SIG-M5 treated with dmso at 0.1 percent for 504 hours (cell line): ENCODE measurements around the gene OSCAR.

Source experiments
- DNase-seq: peaks from one replicate; lab custom pipeline; 2025; ENCODE audit not compliant: unreplicated experiment; lab: John Stamatoyannopoulos, UW

Gene OSCAR

GRCh38 chr19:54094426-54095000 is 6.1 kb downstream of the OSCAR start:
- no peak for DNase-seq

- DNase-seq = no peak
These were observed 16.2 kb downstream of the OSCAR start for GRCh38 chr19:54084410-54084809.

- DNase-seq = no peak
These were observed 19.6 kb downstream of the OSCAR start, which contains the start of gene TARM1 for GRCh38 chr19:54081032-54081431. TARM1 (minus strand) TSS chr19:54081365; CDS start chr19:54081340, 25 bp downstream.

GRCh38 chr19:54077334-54077733 is 23.3 kb downstream of the OSCAR start:
- peak; percentile 82 for DNase-seq

GRCh38 chr19:54074851-54075250 is 25.8 kb downstream of the OSCAR start:
- no peak for DNase-seq

GRCh38 chr19:54073829-54074228 is 26.8 kb downstream of the OSCAR start:
- no peak for DNase-seq

GRCh38 chr19:54069470-54069869 is 31.1 kb downstream of the OSCAR start:
- no peak for DNase-seq

- no peak for DNase-seq
These were observed 37.1 kb downstream of the OSCAR start, which contains the start of gene VSTM1 for GRCh38 chr19:54063350-54064116. VSTM1 (minus strand) TSS chr19:54063897; CDS start chr19:54063777, 120 bp downstream.

GRCh38 chr19:54062643-54063042 is 38.0 kb downstream of the OSCAR start:
- peak; percentile 4 for DNase-seq

GRCh38 chr19:54047616-54048015 is 53.0 kb downstream of the OSCAR start:
- peak; percentile 63 for DNase-seq

- no peak for DNase-seq
These were observed 54.8 kb downstream of the OSCAR start for GRCh38 chr19:54045771-54046170.
